Neuron (in vitro differentiated cells): ENCODE measurements around the gene ADAMTS6.
A peak's percentile ranks its signal among the peaks of the same experiment; 100 is the strongest.
"Not testable (repeated sequence)": the region's sequence is repeated elsewhere in the genome, so short reads cannot be mapped to it uniquely, and the experiment has no call there.

Source experiments
- H2AFZ ChIP-seq: one replicate; pipeline ENCODE4 v1.6.1; 2013; ENCODE audit warnings: low read depth, mild to moderate bottlenecking, inconsistent platforms, low read length, moderate library complexity
- H3K27me3 ChIP-seq: one replicate; pipeline ENCODE4 v1.6.1; 2013; ENCODE audit warnings: low read length; ENCODE audit not compliant: insufficient read depth
- H3K36me3 ChIP-seq: one replicate; pipeline ENCODE4 v1.6.1; 2013; ENCODE audit warnings: low read length; ENCODE audit not compliant: insufficient read depth
- H3K4me1 ChIP-seq: one replicate; pipeline ENCODE4 v1.6.1; 2013; ENCODE audit warnings: low read length; ENCODE audit not compliant: insufficient read depth
- H3K4me3 ChIP-seq: 2 replicates; pipeline ENCODE4 v1.5.1; 2013; ENCODE audit warnings: mild to moderate bottlenecking, low read length, moderate library complexity
- H3K9me3 ChIP-seq: one replicate; pipeline ENCODE4 v1.6.1; 2013; ENCODE audit warnings: low read length

Gene ADAMTS6

GRCh38 chr5:65390208-65390607, 91.5 kb downstream of the ADAMTS6 start:
- Histone ChIP-seq H3K4me3 (no peak overlapping the region), H3K36me3 (no peaks in the 10 kb centered on the region), H3K27me3 (no peaks in the 10 kb centered on the region), H3K9me3 (no peaks in the 10 kb centered on the region), H3K4me1 (no peaks in the 10 kb centered on the region), H2AFZ (no peak overlapping the region)

GRCh38 chr5:65383859-65384258, 97.9 kb downstream of the ADAMTS6 start:
- Histone ChIP-seq H2AFZ (no peak overlapping the region), H3K4me3 (no peak overlapping the region), H3K36me3 (no peaks in the 10 kb centered on the region), H3K27me3 (no peaks in the 10 kb centered on the region), H3K9me3 (no peaks in the 10 kb centered on the region), H3K4me1 (no peaks in the 10 kb centered on the region)

GRCh38 chr5:65382582-65382981, 99.1 kb downstream of the ADAMTS6 start:
- H2AFZ ChIP-seq, result no peak overlapping the region
- H3K9me3 ChIP-seq, result no peaks in the 10 kb centered on the region
- no peak overlapping the region for H3K4me3 ChIP-seq
- no peaks in the 10 kb centered on the region for H3K36me3 ChIP-seq
- H3K4me1 ChIP-seq, result no peaks in the 10 kb centered on the region
- no peaks in the 10 kb centered on the region for H3K27me3 ChIP-seq

GRCh38 chr5:65370505-65370904, 111.2 kb downstream of the ADAMTS6 start:
- not testable (repeated sequence) for H3K9me3 ChIP-seq, H2AFZ ChIP-seq, H3K27me3 ChIP-seq, H3K4me1 ChIP-seq, H3K36me3 ChIP-seq, H3K4me3 ChIP-seq

GRCh38 chr5:65366655-65367054, 115.1 kb downstream of the ADAMTS6 start:
- Histone ChIP-seq H3K9me3 (no peaks in the 10 kb centered on the region), H3K4me3 (no peak overlapping the region), H3K36me3 (no peaks in the 10 kb centered on the region), H2AFZ (no peak overlapping the region), H3K27me3 (no peaks in the 10 kb centered on the region), H3K4me1 (peaks cover 5% of the 10 kb centered on the region)

- H3K4me3 ChIP-seq, result no peak overlapping the region
- H3K36me3 ChIP-seq, result no peaks in the 10 kb centered on the region
- peaks cover 5% of the 10 kb centered on the region for H3K4me1 ChIP-seq
- no peaks in the 10 kb centered on the region for H3K27me3 ChIP-seq
- H3K9me3 ChIP-seq, result no peaks in the 10 kb centered on the region
- no peak overlapping the region for H2AFZ ChIP-seq
These were observed 116.8 kb downstream of the ADAMTS6 start for GRCh38 chr5:65364907-65365306.

- Histone ChIP-seq H2AFZ (peak overlapping the region; percentile 19), H3K4me1 (peaks cover 5% of the 10 kb centered on the region), H3K36me3 (no peaks in the 10 kb centered on the region), H3K4me3 (no peak overlapping the region), H3K27me3 (no peaks in the 10 kb centered on the region), H3K9me3 (no peaks in the 10 kb centered on the region)
These were observed 118.2 kb downstream of the ADAMTS6 start for GRCh38 chr5:65363499-65363898.

- Histone ChIP-seq H3K36me3 (no peaks in the 10 kb centered on the region), H3K27me3 (no peaks in the 10 kb centered on the region), H3K4me1 (peaks cover 5% of the 10 kb centered on the region), H2AFZ (no peak overlapping the region), H3K4me3 (no peak overlapping the region), H3K9me3 (no peaks in the 10 kb centered on the region)
These were observed 121.7 kb downstream of the ADAMTS6 start for GRCh38 chr5:65359981-65360380.

- Histone ChIP-seq H3K4me3 (no peak overlapping the region), H2AFZ (no peak overlapping the region), H3K27me3 (no peaks in the 10 kb centered on the region), H3K9me3 (no peaks in the 10 kb centered on the region), H3K4me1 (peaks cover 5% of the 10 kb centered on the region), H3K36me3 (no peaks in the 10 kb centered on the region)
These were observed 122.2 kb downstream of the ADAMTS6 start for GRCh38 chr5:65359569-65359968.

GRCh38 chr5:65356274-65356673, 125.4 kb downstream of the ADAMTS6 start:
- Histone ChIP-seq H3K27me3 (no peaks in the 10 kb centered on the region), H3K9me3 (no peaks in the 10 kb centered on the region), H3K4me3 (no peak overlapping the region)

GRCh38 chr5:65355301-65355700, 126.4 kb downstream of the ADAMTS6 start:
- no peak overlapping the region for H3K4me3 ChIP-seq
- no peak overlapping the region for H2AFZ ChIP-seq
- H3K27me3 ChIP-seq, result no peaks in the 10 kb centered on the region
- H3K36me3 ChIP-seq, result no peaks in the 10 kb centered on the region
- H3K9me3 ChIP-seq, result no peaks in the 10 kb centered on the region
- H3K4me1 ChIP-seq, result no peaks in the 10 kb centered on the region

More at GRCh38 chr5:65356274-65356673, 125.4 kb downstream of the ADAMTS6 start:
- Histone ChIP-seq H3K4me1 (no peaks in the 10 kb centered on the region), H2AFZ (no peak overlapping the region), H3K36me3 (no peaks in the 10 kb centered on the region)

- Histone ChIP-seq H3K4me1 (no peaks in the 10 kb centered on the region), H3K4me3 (no peak overlapping the region), H3K27me3 (no peaks in the 10 kb centered on the region)
These were observed 139.9 kb downstream of the ADAMTS6 start for GRCh38 chr5:65341835-65342234.

GRCh38 chr5:65338606-65339151, 143.0 kb downstream of the ADAMTS6 start:
- H3K27me3 ChIP-seq, result no peaks in the 10 kb centered on the region
- H3K9me3 ChIP-seq, result no peaks in the 10 kb centered on the region
- H3K4me3 ChIP-seq, result no peak overlapping the region
- no peak overlapping the region for H2AFZ ChIP-seq
- no peaks in the 10 kb centered on the region for H3K36me3 ChIP-seq
- H3K4me1 ChIP-seq, result no peaks in the 10 kb centered on the region

More at GRCh38 chr5:65341835-65342234, 139.9 kb downstream of the ADAMTS6 start:
- no peak overlapping the region for H2AFZ ChIP-seq
- no peaks in the 10 kb centered on the region for H3K36me3 ChIP-seq
- no peaks in the 10 kb centered on the region for H3K9me3 ChIP-seq

- no peaks in the 10 kb centered on the region for H3K9me3 ChIP-seq
- no peaks in the 10 kb centered on the region for H3K36me3 ChIP-seq
- H2AFZ ChIP-seq, result no peak overlapping the region
- no peaks in the 10 kb centered on the region for H3K27me3 ChIP-seq
- no peak overlapping the region for H3K4me3 ChIP-seq
- peaks cover 5% of the 10 kb centered on the region for H3K4me1 ChIP-seq
These were observed 147.6 kb downstream of the ADAMTS6 start for GRCh38 chr5:65334077-65334476.
